Panc1 (cell line): ENCODE measurements around the gene ATP11A.
"Not testable (repeated sequence)": the region's sequence is repeated elsewhere in the genome, so short reads cannot be mapped to it uniquely, and the experiment has no call there.

ENCODE experiments used
- POLR2AphosphoS5 ChIP-seq: IDR thresholded peaks from 2 replicates; pipeline ENCODE4 v1.6.1; 2012; ENCODE audit warnings: mild to moderate bottlenecking, low read depth, low read length, moderate library complexity
- SIN3A ChIP-seq: IDR thresholded peaks from 2 replicates; pipeline ENCODE4 v1.6.1; 2012; ENCODE audit warnings: low read depth, mild to moderate bottlenecking, low read length, moderate library complexity, borderline replicate concordance; ENCODE audit not compliant: insufficient read depth
- TCF7L2 ChIP-seq: IDR thresholded peaks from 2 replicates; pipeline ENCODE4 v1.6.1; 2011; ENCODE audit warnings: mild to moderate bottlenecking, low read depth, low read length, inconsistent platforms
- TF ChIP-seq, protein P1 (sequence below): fragments of 450-650 bp; IDR thresholded peaks from 2 replicates; pipeline ENCODE4 v1.5.1; 2017; ENCODE audit warnings: mild to moderate bottlenecking

DNA sequence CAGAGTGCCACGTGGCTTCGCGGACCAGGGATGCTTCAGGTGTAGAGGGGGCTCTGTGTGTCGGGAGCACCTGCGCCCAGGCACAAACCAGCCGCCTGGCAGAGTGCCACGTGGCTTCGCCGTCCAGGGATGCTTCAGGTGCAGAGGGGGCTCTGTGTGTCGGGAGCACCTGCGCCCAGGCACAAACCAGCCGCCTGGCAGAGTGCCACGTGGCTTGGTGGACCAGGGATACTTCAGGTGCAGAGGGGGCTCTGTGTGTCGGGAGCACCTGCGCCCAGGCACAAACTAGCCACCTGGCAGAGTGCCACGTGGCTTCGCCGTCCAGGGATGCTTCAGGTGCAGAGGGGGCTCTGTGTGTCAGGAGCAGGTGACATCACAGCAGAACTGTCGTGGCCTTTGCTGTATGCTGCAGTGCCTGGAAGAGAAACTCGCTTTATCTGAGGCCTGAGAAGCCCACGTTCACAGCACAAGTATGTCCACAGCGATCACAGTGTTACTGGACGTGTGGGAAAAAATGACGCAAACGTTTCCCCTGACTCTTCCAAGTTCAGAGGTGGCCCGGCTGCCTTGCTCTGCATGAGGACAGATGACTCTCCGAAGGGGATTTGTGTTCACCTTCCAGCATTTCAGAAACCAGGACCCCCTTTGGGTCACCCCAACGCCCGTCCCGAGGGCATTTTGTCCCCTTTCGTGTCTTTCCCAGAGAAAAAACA is 151.6 kb downstream of the ATP11A start:
- TF ChIP-seq, protein P1, sequence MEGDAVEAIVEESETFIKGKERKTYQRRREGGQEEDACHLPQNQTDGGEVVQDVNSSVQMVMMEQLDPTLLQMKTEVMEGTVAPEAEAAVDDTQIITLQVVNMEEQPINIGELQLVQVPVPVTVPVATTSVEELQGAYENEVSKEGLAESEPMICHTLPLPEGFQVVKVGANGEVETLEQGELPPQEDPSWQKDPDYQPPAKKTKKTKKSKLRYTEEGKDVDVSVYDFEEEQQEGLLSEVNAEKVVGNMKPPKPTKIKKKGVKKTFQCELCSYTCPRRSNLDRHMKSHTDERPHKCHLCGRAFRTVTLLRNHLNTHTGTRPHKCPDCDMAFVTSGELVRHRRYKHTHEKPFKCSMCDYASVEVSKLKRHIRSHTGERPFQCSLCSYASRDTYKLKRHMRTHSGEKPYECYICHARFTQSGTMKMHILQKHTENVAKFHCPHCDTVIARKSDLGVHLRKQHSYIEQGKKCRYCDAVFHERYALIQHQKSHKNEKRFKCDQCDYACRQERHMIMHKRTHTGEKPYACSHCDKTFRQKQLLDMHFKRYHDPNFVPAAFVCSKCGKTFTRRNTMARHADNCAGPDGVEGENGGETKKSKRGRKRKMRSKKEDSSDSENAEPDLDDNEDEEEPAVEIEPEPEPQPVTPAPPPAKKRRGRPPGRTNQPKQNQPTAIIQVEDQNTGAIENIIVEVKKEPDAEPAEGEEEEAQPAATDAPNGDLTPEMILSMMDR = not testable (repeated sequence)
- not testable (repeated sequence) for TF ChIP-seq POLR2AphosphoS5, SIN3A, TCF7L2
